Transverse colon (tissue), 4 donors: ENCODE data around the gene FBXO31. TPM values are rescaled to one million over a fixed set of nuclear protein-coding genes. Genes with fewer than 3 reads are reported as not detected.
A peak's percentile ranks its signal among the peaks of the same experiment; 100 is the strongest.

ENCODE experiments used
- DNase-seq: peaks from one replicate; pipeline ENCODE4 v3.0.0-alpha.2; 2019
- H3K27ac ChIP-seq, 4 donors: fragments of 200-600 bp; sonication (generic); 2 replicates each; pipeline ENCODE4 v1.5.1; 2016 to 2018; ENCODE audit warnings: inconsistent platforms in 4 of 4
- H3K27me3 ChIP-seq: fragments of 200-600 bp; sonication (generic); 2 replicates; pipeline ENCODE4 v1.5.1; 2017; ENCODE audit warnings: inconsistent platforms
- H3K36me3 ChIP-seq, 4 donors: fragments of 200-600 bp; sonication (generic); 2 replicates each; pipeline ENCODE4 v1.5.1; 2017 to 2019; ENCODE audit warnings: inconsistent platforms in 4 of 4
- H3K4me1 ChIP-seq, 4 donors: fragments of 200-600 bp; sonication (generic); 2 replicates each; pipeline ENCODE4 v1.5.1; 2017 to 2020; ENCODE audit warnings: inconsistent platforms in 4 of 4
- H3K4me3 ChIP-seq, 4 donors: fragments of 200-600 bp; sonication (generic); 1 replicate in 1 of 4; 2 replicates in 3 of 4; pipeline versions ENCODE4 v1.5.1 to v1.6.1; 2017 to 2019; ENCODE audit warnings: inconsistent platforms in 4 of 4
- H3K9me3 ChIP-seq, 2 donors: fragments of 200-600 bp; sonication (generic); 2 replicates each; pipeline ENCODE4 v1.5.1; 2017 to 2019; ENCODE audit warnings: inconsistent platforms in 2 of 2
- CTCF ChIP-seq, 5 experiments: fragments of 200-600 bp in 3 of 5; fragments of 450-650 bp in 2 of 5; sonication (generic) in 3 of 5; IDR thresholded peaks; 1 replicate in 2 of 5; 2 replicates in 3 of 5; pipeline ENCODE4 v1.5.1; 2016 to 2017; ENCODE audit warnings: antibody characterized with exemption in 5 of 5, inconsistent platforms in 3 of 5, mild to moderate bottlenecking in 2 of 5, moderate library complexity in 1 of 5
- EP300 ChIP-seq: sonication (generic); formaldehyde crosslinking; IDR thresholded peaks from one replicate; pipeline ENCODE4 v1.6.1; 2017; ENCODE audit warnings: antibody characterized with exemption, low read depth
- POLR2A ChIP-seq: fragments of 450-650 bp; IDR thresholded peaks from one replicate; pipeline ENCODE4 v1.6.1; 2016; ENCODE audit warnings: antibody characterized with exemption, mild to moderate bottlenecking, moderate library complexity
- POLR2AphosphoS5 ChIP-seq, 3 donors: sonication (generic); formaldehyde crosslinking; IDR thresholded peaks; one replicate each; pipeline ENCODE4 v1.6.1; 2016; ENCODE audit warnings: antibody characterized with exemption in 3 of 3
- WGBS, 2 donors: methylation state at CpG; one replicate each; pipeline ENCODE4 v1.1.5; 2018; ENCODE audit warnings: low coverage in 1 of 2; 5-methylcytosine and 5-hydroxymethylcytosine counted together
- in situ Hi-C, 4 donors: fragments of 200-750 bp; cut with MboI; loops; one replicate each; pipeline versions ENCODE4 v1.15.0 to v1.15.1; 2017; ENCODE audit warnings: low sequenced_read_pairs in 3 of 4, low pct_ligation_motif_present in 1 of 4, low pct_unique_long_range_greater_than_20kb in 1 of 4
- intact Hi-C: fragments of 100-400 bp; cut with DNase I; formaldehyde crosslinking; loops from one replicate; pipeline ENCODE4 v1.15.1; 2023; ENCODE audit warnings: low total_unique reads
- total RNA-seq, 4 donors: library from RNA; depleted of rRNA; stranded (reverse); fragments of >200 nt; gene quantifications; one replicate each; pipeline ENCODE4 v1.1.0, GENCODE V29; 2016

Gene FBXO31
- total RNA-seq, 4 donors from 2014 or later: 83.6 to 403 (median 224) TPM

GRCh38 chr16:87330257-87330624, 53.3 kb downstream of the FBXO31 start:
- Histone ChIP-seq H3K27ac (no peak overlapping the region), H3K4me3 (no peak overlapping the region), H3K9me3 (no peaks in the 10 kb centered on the region), H3K4me1 (no peaks in the 10 kb centered on the region), H3K36me3 (peaks cover 0 to 31% (median 16%) of the 10 kb centered on the region in 4 donors), H3K27me3 (no peaks in the 10 kb centered on the region)
- in situ Hi-C loops: no loop called here
- intact Hi-C loops: no loop called here
- WGBS, 2 donors: 89 to 100% methylated on average over 1 to 11 of the region's 11 CpGs
- no peak for TF ChIP-seq EP300
- TF ChIP-seq CTCF (IDR thresholded peaks at IDR 0.05): no peak
- no peak for TF ChIP-seq POLR2AphosphoS5 (IDR thresholded peaks at IDR 0.05)
- TF ChIP-seq POLR2A: no peak
- no peak for DNase-seq

GRCh38 chr16:87329436-87330256, 53.9 kb downstream of the FBXO31 start:
- no peaks in the 10 kb centered on the region for H3K9me3 ChIP-seq

GRCh38 chr16:87328846-87329245, 54.7 kb downstream of the FBXO31 start:
- Histone ChIP-seq H3K27ac (no peak overlapping the region), H3K27me3 (no peaks in the 10 kb centered on the region), H3K4me1 (peaks cover 0 to 6% (median 3%) of the 10 kb centered on the region in 4 donors), H3K9me3 (no peaks in the 10 kb centered on the region), H3K36me3 (peaks cover 0 to 17% (median 8%) of the 10 kb centered on the region in 4 donors), H3K4me3 (no peak overlapping the region)
- no peak for TF ChIP-seq EP300
- no peak for TF ChIP-seq POLR2A
- TF ChIP-seq POLR2AphosphoS5 (IDR thresholded peaks at IDR 0.05): no peak
- no peak for TF ChIP-seq CTCF (IDR thresholded peaks at IDR 0.05)
- in situ Hi-C loops: loop anchor here in 1 of 4 donors (10.0 kb wide), 1 partner anchor 66 kb away; the partner anchor contains the start of gene MAP1LC3B
- DNase-seq: peak; percentile 49
- intact Hi-C loops: loop anchor here (10.0 kb wide), 1 partner anchor 46 kb away; no protein-coding TSS in a partner anchor
- 61% methylated on average over 12 of the region's 12 CpGs; no CpG with 5 or more reads in 1 of the 2 donors for WGBS, 2 donors

More at GRCh38 chr16:87329436-87330256, 53.9 kb downstream of the FBXO31 start:
- H3K27me3 ChIP-seq: no peaks in the 10 kb centered on the region
- in situ Hi-C loops (loop anchor here in 1 of 4 donors (10.0 kb wide), 1 partner anchor 65 kb away; the partner anchor contains the start of gene MAP1LC3B), intact Hi-C loops (loop anchor here (10.0 kb wide), 1 partner anchor 45 kb away; no protein-coding TSS in a partner anchor)
- no peak for DNase-seq
- peaks cover 0 to 25% (median 13%) of the 10 kb centered on the region in 4 donors for H3K36me3 ChIP-seq
- no peak overlapping the region for H3K27ac ChIP-seq
- no peak overlapping the region for H3K4me3 ChIP-seq
- 92 to 94% methylated on average over 2 to 20 of the region's 20 CpGs for WGBS, 2 donors
- TF ChIP-seq POLR2AphosphoS5 (IDR thresholded peaks at IDR 0.05): no peak
- TF ChIP-seq EP300: no peak
- no peak for TF ChIP-seq CTCF (IDR thresholded peaks at IDR 0.05)
- no peak for TF ChIP-seq POLR2A
- peaks cover 0 to 6% (median 1%) of the 10 kb centered on the region in 4 donors for H3K4me1 ChIP-seq

- H3K27ac ChIP-seq: peak overlapping the region in 1 of 4 donors; percentile 11
- peaks cover 0 to 6% (median 3%) of the 10 kb centered on the region in 4 donors for H3K4me1 ChIP-seq
- WGBS, 2 donors: 79% methylated on average over 19 of the region's 19 CpGs; no CpG with 5 or more reads in 1 of the 2 donors
- TF ChIP-seq EP300: no peak
- no peak for TF ChIP-seq POLR2AphosphoS5 (IDR thresholded peaks at IDR 0.05)
- no peak for TF ChIP-seq CTCF (IDR thresholded peaks at IDR 0.05)
- no peak for TF ChIP-seq POLR2A
- no peaks in the 10 kb centered on the region for H3K27me3 ChIP-seq
- in situ Hi-C loops: loop anchor here in 1 of 4 donors (10.0 kb wide), 1 partner anchor 67 kb away; the partner anchor contains the start of gene MAP1LC3B
- no peak overlapping the region for H3K4me3 ChIP-seq
- peaks cover 0 to 12% (median 3%) of the 10 kb centered on the region in 4 donors for H3K36me3 ChIP-seq
- intact Hi-C loops: loop anchor here (10.0 kb wide), 1 partner anchor 47 kb away; no protein-coding TSS in a partner anchor
- DNase-seq: no peak
- H3K9me3 ChIP-seq: no peaks in the 10 kb centered on the region
Observed at GRCh38 chr16:87327798-87328495, 55.6 kb downstream of the FBXO31 start.
